Breast epithelium (tissue), 3 donors: ENCODE measurements around the gene CDC14A.

Experiments
- POLR2AphosphoS5 ChIP-seq, 3 donors: sonication (generic); formaldehyde crosslinking; IDR thresholded peaks; one replicate each; pipeline ENCODE4 v1.6.1; 2017; ENCODE audit warnings: antibody characterized with exemption in 3 of 3
- TF ChIP-seq, protein P1 (sequence below), 3 donors: fragments of 450-650 bp; IDR thresholded peaks; one replicate each; pipeline ENCODE4 v1.5.1; 2016 to 2017; ENCODE audit warnings: antibody characterized with exemption in 3 of 3, mild to moderate bottlenecking in 3 of 3, moderate library complexity in 3 of 3

- TF ChIP-seq, protein P1, sequence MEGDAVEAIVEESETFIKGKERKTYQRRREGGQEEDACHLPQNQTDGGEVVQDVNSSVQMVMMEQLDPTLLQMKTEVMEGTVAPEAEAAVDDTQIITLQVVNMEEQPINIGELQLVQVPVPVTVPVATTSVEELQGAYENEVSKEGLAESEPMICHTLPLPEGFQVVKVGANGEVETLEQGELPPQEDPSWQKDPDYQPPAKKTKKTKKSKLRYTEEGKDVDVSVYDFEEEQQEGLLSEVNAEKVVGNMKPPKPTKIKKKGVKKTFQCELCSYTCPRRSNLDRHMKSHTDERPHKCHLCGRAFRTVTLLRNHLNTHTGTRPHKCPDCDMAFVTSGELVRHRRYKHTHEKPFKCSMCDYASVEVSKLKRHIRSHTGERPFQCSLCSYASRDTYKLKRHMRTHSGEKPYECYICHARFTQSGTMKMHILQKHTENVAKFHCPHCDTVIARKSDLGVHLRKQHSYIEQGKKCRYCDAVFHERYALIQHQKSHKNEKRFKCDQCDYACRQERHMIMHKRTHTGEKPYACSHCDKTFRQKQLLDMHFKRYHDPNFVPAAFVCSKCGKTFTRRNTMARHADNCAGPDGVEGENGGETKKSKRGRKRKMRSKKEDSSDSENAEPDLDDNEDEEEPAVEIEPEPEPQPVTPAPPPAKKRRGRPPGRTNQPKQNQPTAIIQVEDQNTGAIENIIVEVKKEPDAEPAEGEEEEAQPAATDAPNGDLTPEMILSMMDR (IDR thresholded peaks at IDR 0.05) = no peak
- no peak for TF ChIP-seq POLR2AphosphoS5 (IDR thresholded peaks at IDR 0.05)
Observed at GRCh38 chr1:100387209-100387608, 34.9 kb downstream of the CDC14A start.
